H1 (cell line): ENCODE measurements around the gene RERE. TPM values are rescaled to one million over a fixed set of nuclear protein-coding genes. Genes with fewer than 3 reads are reported as not detected.

ENCODE experiments used
- CTCF ChIA-PET: fragments of 300-600 bp; sonication (Branson Sonifier 250); formaldehyde crosslinking; loops from one replicate; lab custom pipeline; 2021; ENCODE audit not compliant: partially characterized antibody; lab: Charles Lee
- POLR2A ChIA-PET: fragments of 300-600 bp; sonication (Branson Sonifier 250); formaldehyde crosslinking; loops from one replicate; lab custom pipeline; 2021; ENCODE audit warnings: inconsistent platforms; ENCODE audit not compliant: partially characterized antibody; lab: Charles Lee
- DNase-seq, 2 experiments: peaks; one replicate each; pipeline versions ENCODE4 v3.0.0 to v3.0.0-alpha.2; 2010 to 2022; ENCODE audit warnings: low spot score in 2 of 2, low read depth in 1 of 2, mixed read lengths in 1 of 2
- FAIRE-seq: peaks from 2 replicates; lab custom pipeline; 2011; peaks lifted over from hg19 to GRCh38; lab: Jason Lieb, UNC
- H2AFZ ChIP-seq: 2 replicates; pipeline ENCODE4 v1.8.1; 2012; ENCODE audit warnings: low read length, inconsistent platforms
- H2AK5ac ChIP-seq: 2 replicates; pipeline ENCODE4 v1.6.1; 2013; ENCODE audit warnings: low read depth, low read length
- H2BK120ac ChIP-seq: replicated peaks from 2 replicates; pipeline ENCODE3; 2013; ENCODE audit warnings: low read depth, low read length, inconsistent platforms
- H2BK12ac ChIP-seq: 2 replicates; pipeline ENCODE4 v1.6.1; 2013; ENCODE audit warnings: low read depth, low read length
- H2BK15ac ChIP-seq: 2 replicates; pipeline ENCODE4 v1.6.1; 2013; ENCODE audit warnings: low read length
- H2BK20ac ChIP-seq: 2 replicates; pipeline ENCODE4 v1.6.1; 2013; ENCODE audit warnings: low read length
- H2BK5ac ChIP-seq: 2 replicates; pipeline ENCODE4 v1.6.1; 2013; ENCODE audit warnings: low read depth, low read length
- H3K14ac ChIP-seq: 2 replicates; pipeline ENCODE4 v1.6.1; 2013; ENCODE audit warnings: inconsistent platforms; ENCODE audit not compliant: insufficient read length
- H3K18ac ChIP-seq: 2 replicates; pipeline ENCODE4 v1.6.1; 2013; ENCODE audit warnings: low read length; ENCODE audit errors: extremely low read depth
- H3K23ac ChIP-seq: 2 replicates; pipeline ENCODE4 v1.6.1; 2013; ENCODE audit warnings: inconsistent platforms; ENCODE audit not compliant: insufficient read length
- H3K23me2 ChIP-seq: 2 replicates; pipeline ENCODE4 v1.6.1; 2013; ENCODE audit warnings: low read depth, low read length
- H3K27ac ChIP-seq: 2 replicates; pipeline ENCODE4 v1.6.1; 2011; ENCODE audit warnings: low read depth, low read length, inconsistent platforms
- H3K27me3 ChIP-seq, 4 experiments: replicated peaks in 1 of 4; 1 replicate in 1 of 4; 2 replicates in 3 of 4; pipeline versions ENCODE4 v1.6.1 to v1.8.1; 2011 to 2013; ENCODE audit warnings: low read length in 3 of 4, mild to moderate bottlenecking in 3 of 4, inconsistent platforms in 2 of 4, mixed read lengths in 2 of 4, moderate library complexity in 1 of 4; ENCODE audit not compliant: control insufficient read depth in 3 of 4, insufficient read depth in 3 of 4; ENCODE audit errors: extremely low read depth in 1 of 4
- H3K36me3 ChIP-seq, 4 experiments: 2 replicates each; pipeline versions ENCODE4 v1.6.1 to v1.8.1; 2011 to 2013; ENCODE audit warnings: mild to moderate bottlenecking in 4 of 4, low read length in 3 of 4, moderate library complexity in 2 of 4, control low read depth in 1 of 4, inconsistent platforms in 1 of 4; ENCODE audit not compliant: insufficient read depth in 4 of 4, control insufficient read depth in 2 of 4
- H3K4ac ChIP-seq: replicated peaks from 2 replicates; pipeline ENCODE3; 2013; ENCODE audit warnings: low read length, low read depth, mixed read lengths, inconsistent platforms; ENCODE audit not compliant: insufficient read length
- H3K4me1 ChIP-seq, 4 experiments: replicated peaks in 1 of 4; 1 replicate in 1 of 4; 2 replicates in 3 of 4; pipeline versions ENCODE4 v1.6.1 to v1.8.1; 2011 to 2013; ENCODE audit warnings: low read length in 3 of 4, inconsistent platforms in 2 of 4, mixed read lengths in 1 of 4; ENCODE audit not compliant: insufficient read depth in 4 of 4, control insufficient read depth in 3 of 4
- H3K4me2 ChIP-seq, 2 experiments: 2 replicates each; pipeline versions ENCODE4 v1.6.1 to v1.8.1; 2011 to 2013; ENCODE audit warnings: low read depth in 2 of 2, low read length in 2 of 2, control low read depth in 1 of 2, inconsistent platforms in 1 of 2, mild to moderate bottlenecking in 1 of 2; ENCODE audit not compliant: insufficient read depth in 1 of 2
- H3K4me3 ChIP-seq, 4 experiments: fragments of 200-600, 300-600 bp in 1 of 4; sonication (generic), shearing (Covaris generic), sonication (Bioruptor Twin) in 1 of 4; 2 replicates each; pipeline versions ENCODE4 v1.5.1 to v1.8.1; 2011 to 2016; ENCODE audit warnings: low read length in 4 of 4, low read depth in 3 of 4, control low read depth in 2 of 4, inconsistent platforms in 2 of 4, mild to moderate bottlenecking in 2 of 4, mixed read lengths in 1 of 4, moderate library complexity in 1 of 4; ENCODE audit not compliant: insufficient read depth in 2 of 4; ENCODE audit errors: extremely low read depth in 1 of 4
- H3K56ac ChIP-seq: replicated peaks from 2 replicates; pipeline ENCODE3; 2013; ENCODE audit warnings: low read depth, mild to moderate bottlenecking, mixed read lengths, low read length, inconsistent platforms; ENCODE audit not compliant: insufficient read length
- H3K79me1 ChIP-seq: 2 replicates; pipeline ENCODE4 v1.6.1; 2013; ENCODE audit warnings: low read depth, low read length, control low read depth
- H3K79me2 ChIP-seq, 2 experiments: 2 replicates each; pipeline versions ENCODE4 v1.6.1 to v1.8.1; 2012 to 2013; ENCODE audit warnings: low read length in 2 of 2, mild to moderate bottlenecking in 2 of 2, inconsistent platforms in 1 of 2; ENCODE audit not compliant: insufficient read depth in 2 of 2, control insufficient read depth in 1 of 2
- H3K9ac ChIP-seq, 4 experiments: replicated peaks in 1 of 4; 1 replicate in 1 of 4; 2 replicates in 3 of 4; pipeline versions ENCODE4 v1.6.1 to v1.8.1; 2011 to 2013; ENCODE audit warnings: low read depth in 3 of 4, low read length in 3 of 4, control low read depth in 2 of 4, mild to moderate bottlenecking in 2 of 4, moderate library complexity in 2 of 4, inconsistent platforms in 1 of 4; ENCODE audit errors: extremely low read depth in 1 of 4
- H3K9me3 ChIP-seq, 2 experiments: 2 replicates each; pipeline versions ENCODE4 v1.6.1 to v1.8.1; 2012 to 2013; ENCODE audit warnings: mild to moderate bottlenecking in 2 of 2, moderate library complexity in 2 of 2, control low read depth in 1 of 2, inconsistent platforms in 1 of 2, low read depth in 1 of 2, low read length in 1 of 2, mixed read lengths in 1 of 2; ENCODE audit not compliant: insufficient read depth in 2 of 2
- H4K20me1 ChIP-seq, 2 experiments: replicated peaks in 1 of 2; 2 replicates each; pipeline versions ENCODE3 to v1.8.1; 2011 to 2013; ENCODE audit warnings: inconsistent platforms in 2 of 2, low read length in 2 of 2, mild to moderate bottlenecking in 1 of 2; ENCODE audit not compliant: insufficient read depth in 2 of 2, control insufficient read depth in 1 of 2
- H4K5ac ChIP-seq: 2 replicates; pipeline ENCODE4 v1.6.1; 2013; ENCODE audit warnings: low read length, low read depth, mixed read lengths, inconsistent platforms; ENCODE audit not compliant: insufficient read length
- H4K8ac ChIP-seq: 2 replicates; pipeline ENCODE4 v1.8.0; 2013; ENCODE audit warnings: mild to moderate bottlenecking, moderate library complexity, low read length, inconsistent platforms; ENCODE audit not compliant: insufficient read depth; ENCODE audit errors: extremely low read depth
- H4K91ac ChIP-seq: replicated peaks from 2 replicates; pipeline ENCODE3; 2013; ENCODE audit warnings: low read length, mixed read lengths, inconsistent platforms; ENCODE audit not compliant: insufficient read length
- ASH2L ChIP-seq: fragments of 200-600, 300-600 bp; sonication (generic); IDR thresholded peaks from one replicate; pipeline ENCODE4 v1.7.1; 2017; ENCODE audit warnings: low read length
- CBX5 ChIP-seq: fragments of 300-800, 300-1000 bp; sonication (generic); IDR thresholded peaks from 2 replicates; pipeline ENCODE4 v1.7.1; 2016; ENCODE audit warnings: antibody characterized with exemption, low read length, low read depth
- CTCF ChIP-seq, 3 experiments: IDR thresholded peaks; 1 replicate in 2 of 3; 2 replicates in 1 of 3; pipeline versions ENCODE4 v1.5.1 to v1.6.1; 2011; ENCODE audit warnings: low read length in 3 of 3, mild to moderate bottlenecking in 3 of 3, inconsistent platforms in 2 of 3, low read depth in 1 of 3, moderate library complexity in 1 of 3; ENCODE audit not compliant: insufficient read depth in 1 of 3; ENCODE audit errors: control extremely low read depth in 1 of 3
- EGR1 ChIP-seq: IDR thresholded peaks from 2 replicates; pipeline ENCODE4 v1.6.1; 2011; ENCODE audit warnings: low read depth, low read length, borderline replicate concordance
- KDM4A ChIP-seq: IDR thresholded peaks from one replicate; pipeline ENCODE4 v1.7.1; 2012; ENCODE audit warnings: low read depth, mild to moderate bottlenecking, moderate library complexity, low read length, inconsistent platforms; ENCODE audit not compliant: severe bottlenecking
- MAFK ChIP-seq: IDR thresholded peaks from 2 replicates; pipeline ENCODE4 v1.6.1; 2012; ENCODE audit warnings: low read depth, mild to moderate bottlenecking, improper control_type of control experiment, low read length
- RBBP5 ChIP-seq: IDR thresholded peaks from 2 replicates; pipeline ENCODE4 v1.7.1; 2012; ENCODE audit warnings: low read depth, mild to moderate bottlenecking, inconsistent platforms, low read length, moderate library complexity, borderline replicate concordance
- SIN3A ChIP-seq, 2 experiments: IDR thresholded peaks in 1 of 2; conservative IDR thresholded peaks in 1 of 2; 2 replicates each; pipeline ENCODE4 v1.6.1; 2011 to 2012; ENCODE audit warnings: low read length in 2 of 2, improper control_type of control experiment in 1 of 2, low read depth in 1 of 2, mild to moderate bottlenecking in 1 of 2
- SIX5 ChIP-seq: IDR thresholded peaks from 2 replicates; pipeline ENCODE4 v1.6.1; 2011; ENCODE audit warnings: mild to moderate bottlenecking, low read depth, low read length
- SUZ12 ChIP-seq: fragments of 200-600 bp; sonication (generic); IDR thresholded peaks from 2 replicates; pipeline ENCODE4 v1.6.1; 2012; ENCODE audit warnings: mild to moderate bottlenecking, inconsistent platforms, low read length, moderate library complexity, mixed read lengths
- TBP ChIP-seq: IDR thresholded peaks from 2 replicates; pipeline ENCODE4 v1.6.1; 2011; ENCODE audit warnings: low read depth, low read length, improper control_type of control experiment
- TEAD4 ChIP-seq: IDR thresholded peaks from 2 replicates; pipeline ENCODE4 v1.6.1; 2012; ENCODE audit warnings: low read depth, low read length, inconsistent platforms, mixed read lengths
- YY1 ChIP-seq: IDR thresholded peaks from 2 replicates; pipeline ENCODE4 v1.6.1; 2011; ENCODE audit warnings: low read depth, mild to moderate bottlenecking, low read length
- polyA plus RNA-seq, 7 experiments: library from polyadenylated mRNA; depleted of rRNA in 3 of 7; stranded (reverse) in 5 of 7; unstranded in 2 of 7; fragments of >200 nt in 5 of 7; fragments of 200-250 nt in 2 of 7; gene quantifications; 1 replicate in 5 of 7; 2 replicates in 1 of 7; 4 replicates in 1 of 7; pipeline versions ENCODE4 v1.2.1 to v1.2.3, GENCODE V29; 2011 to 2013; ENCODE audit warnings: missing spikeins in 2 of 7, mixed read lengths in 2 of 7
- total RNA-seq: library from RNA; stranded (reverse); fragmentation: NEBNext Ultra II Directional; extraction: Animal tissue kit (Norgen Biotek cat#: 25700); gene quantifications from 2 replicates; pipeline ENCODE4 v1.2.1, GENCODE V29; 2021

RERE gene
- total and polyA plus RNA-seq, 2 of the 8 experiments (the other 6 are each of a cell fraction or from before 2014, with no cell fraction given) = 15.3 to 142 TPM

GRCh38 chr1:8736927-8737326 is 80.5 kb downstream of the RERE start:
- no peaks in the 10 kb centered on the region for H3K23me2 ChIP-seq
- H3K23ac ChIP-seq = no peak overlapping the region
- H4K91ac ChIP-seq = no peak overlapping the region
- DNase-seq (no peak), FAIRE-seq (no peak)
- H4K5ac ChIP-seq = no peak overlapping the region
- no peak overlapping the region for H2BK12ac ChIP-seq
- H3K4me1 ChIP-seq = no peaks in the 10 kb centered on the region; a peak in 1 of 7 replicates
- H2BK5ac ChIP-seq = no peak overlapping the region
- no peaks in the 10 kb centered on the region for H3K27me3 ChIP-seq
- H2BK20ac ChIP-seq = no peak overlapping the region
- H3K14ac ChIP-seq = no peak overlapping the region
- H2AFZ ChIP-seq = no peak overlapping the region
- no peak overlapping the region for H4K8ac ChIP-seq
- peaks cover 0 to 11% (median 4%) of the 10 kb centered on the region in 4 experiments; a peak in 2 of 8 replicates for H3K36me3 ChIP-seq
- H2AK5ac ChIP-seq = no peak overlapping the region
- H3K9me3 ChIP-seq = peaks cover 12 to 14% of the 10 kb centered on the region in 2 experiments
- ChIA-PET POLR2A (interaction anchor here (0.6 to 2.5 kb wide), 4 partner anchors 13 to 33 kb away, joined by 3 to 9 read pairs (median 4); no protein-coding TSS in a partner anchor), CTCF (interaction anchor here (0.7 kb wide), 2 partner anchors 11 to 95 kb away, joined by 3 read pairs; no protein-coding TSS in a partner anchor)
- H2BK120ac ChIP-seq = no peak overlapping the region
- no peak overlapping the region for H3K4me3 ChIP-seq
- no peak overlapping the region for H3K4me2 ChIP-seq
- H3K27ac ChIP-seq = no peak overlapping the region
- H3K79me1 ChIP-seq = no peaks in the 10 kb centered on the region
- no peak overlapping the region for H3K18ac ChIP-seq
- H3K9ac ChIP-seq = no peak overlapping the region
- no peak overlapping the region for H3K56ac ChIP-seq
- H4K20me1 ChIP-seq = no peaks in the 10 kb centered on the region
- no peak overlapping the region for H3K4ac ChIP-seq
- H3K79me2 ChIP-seq = peaks cover 0 to 65% of the 10 kb centered on the region in 2 experiments; a peak in 2 of 4 replicates
- no peak overlapping the region for H2BK15ac ChIP-seq
- TF ChIP-seq ASH2L = no peak
- no peak for TF ChIP-seq KDM4A
- TF ChIP-seq SUZ12 = no peak
- no peak for TF ChIP-seq CBX5
- no peak for TF ChIP-seq CTCF (IDR thresholded peaks at IDR 0.05; ENCODE audit: control extremely low read depth in 1 of 3, insufficient read depth in 1 of 3, low read depth in 1 of 3, low read length in 3 of 3)
- no peak for TF ChIP-seq YY1
- TF ChIP-seq TEAD4 = no peak
- TF ChIP-seq RBBP5 = no peak
- TF ChIP-seq MAFK = no peak
- TF ChIP-seq TBP = no peak
- TF ChIP-seq SIN3A (conservative IDR thresholded peaks at IDR 0.05 in 1 of 2, IDR thresholded peaks at IDR 0.05 in 1 of 2; ENCODE audit: low read depth in 1 of 2, low read length in 2 of 2) = no peak
- no peak for TF ChIP-seq SIX5
- TF ChIP-seq EGR1 = no peak
